Ovary (tissue), 9 donors: ENCODE data around the gene RABGAP1L. TPM values are rescaled to one million over a fixed set of nuclear protein-coding genes. Genes with fewer than 3 reads are reported as not detected.
A peak's percentile ranks its signal among the peaks of the same experiment; 100 is the strongest.

Source experiments
- DNase-seq, 5 donors: peaks; one replicate each; pipeline ENCODE4 v3.0.0-alpha.2; 2019 to 2020
- H3K27ac ChIP-seq, 2 donors: fragments of 200-600 bp; one replicate each; pipeline versions ENCODE4 v1.5.1 to v1.8.0; 2019 to 2022
- H3K27me3 ChIP-seq: fragments of 200-600 bp; one replicate; pipeline ENCODE4 v1.8.0; 2022
- H3K36me3 ChIP-seq: fragments of 200-600 bp; sonication (generic); one replicate; pipeline ENCODE4 v1.5.1; 2019
- H3K4me1 ChIP-seq: one replicate; pipeline ENCODE4 v1.8.1; 2013; ENCODE audit warnings: mild to moderate bottlenecking, moderate library complexity; ENCODE audit not compliant: insufficient read depth
- H3K4me3 ChIP-seq: fragments of 200-600 bp; sonication (generic); one replicate; pipeline ENCODE4 v1.5.1; 2017
- H3K9me3 ChIP-seq, 2 donors: fragments of 200-600 bp in 1 of 2; sonication (generic) in 1 of 2; one replicate each; pipeline versions ENCODE4 v1.5.1 to v1.8.1; 2013 to 2019; ENCODE audit warnings: mild to moderate bottlenecking in 1 of 2, moderate library complexity in 1 of 2
- CTCF ChIP-seq, 3 donors: fragments of 450-650 bp in 2 of 3; fragments of 200-600 bp in 1 of 3; IDR thresholded peaks; one replicate each; pipeline versions ENCODE4 v1.5.1 to v1.8.0; 2016 to 2022; ENCODE audit warnings: antibody characterized with exemption in 3 of 3, mild to moderate bottlenecking in 1 of 3
- EP300 ChIP-seq: sonication (generic); formaldehyde crosslinking; IDR thresholded peaks from one replicate; pipeline ENCODE4 v1.6.1; 2017; ENCODE audit warnings: antibody characterized with exemption
- POLR2A ChIP-seq: fragments of 450-650 bp; IDR thresholded peaks from one replicate; pipeline ENCODE4 v1.6.1; 2017; ENCODE audit warnings: antibody characterized with exemption, mild to moderate bottlenecking, moderate library complexity
- WGBS, 3 donors: extraction: QIAGEN DNeasy Blood & Tissue Kit in 1 of 3; methylation state at CpG; one replicate each; pipeline versions ENCODE4 v1.1.5 to v1.1.7; 2013 to 2017; 5-methylcytosine and 5-hydroxymethylcytosine counted together
- intact Hi-C, 4 donors: fragments of 100-400 bp; cut with DNase I; formaldehyde crosslinking; loops; one replicate each; pipeline versions ENCODE4 v1.11.0 to v1.15.1; 2022 to 2023
- polyA plus RNA-seq, 2 donors: library from polyadenylated mRNA; stranded (reverse); fragments of 200-250 nt in 1 of 2; fragments of 350-450 nt in 1 of 2; fragmentation: Illumina TruSeq in 1 of 2; extraction: RNeasy Lipid Tissue Mini Kit (QIAGEN cat#74804) in 1 of 2; gene quantifications; one replicate each; pipeline ENCODE4 v1.2.3, GENCODE V29; 2013 to 2014
- total RNA-seq, 7 donors: library from RNA; depleted of rRNA in 2 of 7; stranded (reverse); fragments of >200 nt in 2 of 7; fragmentation: NEBNext Ultra II Directional in 3 of 7; extraction: Animal tissue kit (Norgen Biotek cat#: 25700) in 3 of 7; gene quantifications; one replicate each; pipeline versions ENCODE4 v1.1.0 to v1.2.4, GENCODE V29; 2016 to 2023
- donor health status: DM: no; HTN: no; CAD: no; lungs with moderate emphysema.
- donor health status: DM: no; HTN: no; CAD: no.
- donor health status: Bipolar disorder and iron deficiency.
- donor health status: DM: yes; HTN: yes; CAD: no.
- donor health status: DM: no; HTN: no; CAD: no.
- donor health status: DM: yes; HTN: yes; CAD: no.

RABGAP1L gene
- total and polyA plus RNA-seq, 9 donors: 17.1 to 56.5 (median 43.6) TPM

GRCh38 chr1:174156437-174156836 lies 2.9 kb upstream of the RABGAP1L start:
- Histone ChIP-seq H3K9me3 (no peaks in the 10 kb centered on the region), H3K36me3 (no peaks in the 10 kb centered on the region), H3K4me1 (no peaks in the 10 kb centered on the region), H3K27ac (no peak overlapping the region), H3K27me3 (no peaks in the 10 kb centered on the region), H3K4me3 (no peak overlapping the region)
- DNase-seq: no peak
- no peak for TF ChIP-seq EP300
- TF ChIP-seq CTCF (IDR thresholded peaks at IDR 0.05): no peak
- TF ChIP-seq POLR2A: no peak
- intact Hi-C loops: no loop called here
- 96 to 97% (median 96%) methylated on average over 1 of the region's 1 CpG for WGBS, 3 donors

- no peak for DNase-seq
- no peaks in the 10 kb centered on the region for H3K36me3 ChIP-seq
- TF ChIP-seq CTCF (IDR thresholded peaks at IDR 0.05) (no peak), POLR2A (no peak), EP300 (no peak)
- WGBS, 3 donors: 65 to 68% (median 65%) methylated on average over 3 of the region's 3 CpGs
- H3K9me3 ChIP-seq: no peaks in the 10 kb centered on the region
- no peaks in the 10 kb centered on the region for H3K27me3 ChIP-seq
- H3K4me3 ChIP-seq: no peak overlapping the region
- H3K4me1 ChIP-seq: no peaks in the 10 kb centered on the region
- no peak overlapping the region for H3K27ac ChIP-seq
- intact Hi-C loops: no loop called here
Measured at GRCh38 chr1:174157157-174157806, 2.0 kb upstream of the RABGAP1L start.

GRCh38 chr1:174158767-174159251 lies 511 bp upstream of the RABGAP1L start:
- no peaks in the 10 kb centered on the region for H3K4me1 ChIP-seq
- H3K4me3 ChIP-seq: peak overlapping the region; percentile 95
- H3K9me3 ChIP-seq: no peaks in the 10 kb centered on the region
- no peaks in the 10 kb centered on the region for H3K36me3 ChIP-seq
- intact Hi-C loops: no loop called here
- H3K27me3 ChIP-seq: no peaks in the 10 kb centered on the region
- WGBS, 3 donors: 1 to 2% (median 1%) methylated on average over 23 of the region's 23 CpGs
- no peak for TF ChIP-seq EP300
- TF ChIP-seq POLR2A: no peak
- no peak for TF ChIP-seq CTCF (IDR thresholded peaks at IDR 0.05)
- no peak for DNase-seq
- H3K27ac ChIP-seq: peak overlapping the region in 1 of 2 donors; percentile 64

- DNase-seq: peak; percentile 33 to 61 (median 56)
- H3K27me3 ChIP-seq: no peaks in the 10 kb centered on the region
- WGBS, 3 donors: 1% methylated on average over 14 of the region's 14 CpGs
- no peaks in the 10 kb centered on the region for H3K9me3 ChIP-seq
- intact Hi-C loops: no loop called here
- peak overlapping the region; percentile 95 for H3K4me3 ChIP-seq
- H3K36me3 ChIP-seq: no peaks in the 10 kb centered on the region
- H3K4me1 ChIP-seq: peaks cover 1% of the 10 kb centered on the region
- TF ChIP-seq CTCF (IDR thresholded peaks at IDR 0.05): no peak
- no peak for TF ChIP-seq EP300
- no peak for TF ChIP-seq POLR2A
- H3K27ac ChIP-seq: peak overlapping the region; percentile 51 to 86
Measured at GRCh38 chr1:174160109-174160473, 771 bp downstream of the RABGAP1L start.
